Ishikawa (cell line): ENCODE data around the gene B4GALNT1.
A peak's percentile ranks its signal among the peaks of the same experiment; 100 is the strongest.

ENCODE experiments used
- CEBPB ChIP-seq: IDR thresholded peaks from 2 replicates; pipeline ENCODE4 v1.6.1; 2012
- CREB1 ChIP-seq: IDR thresholded peaks from 2 replicates; pipeline ENCODE4 v1.6.1; 2012; ENCODE audit warnings: low read depth
- EGR1 ChIP-seq: IDR thresholded peaks from 2 replicates; pipeline ENCODE4 v1.6.1; 2012
- EP300 ChIP-seq: IDR thresholded peaks from 2 replicates; pipeline ENCODE4 v1.6.1; 2012; ENCODE audit warnings: borderline replicate concordance
- FOXM1 ChIP-seq: IDR thresholded peaks from 2 replicates; pipeline ENCODE4 v1.6.1; 2012; ENCODE audit warnings: low read depth, borderline replicate concordance
- MAX ChIP-seq: IDR thresholded peaks from 2 replicates; pipeline ENCODE4 v1.6.1; 2012
- NFIC ChIP-seq: IDR thresholded peaks from 2 replicates; pipeline ENCODE4 v1.6.1; 2012
- RAD21 ChIP-seq: IDR thresholded peaks from 2 replicates; pipeline ENCODE4 v1.6.1; 2012; ENCODE audit warnings: low read depth
- REST ChIP-seq: IDR thresholded peaks from 2 replicates; pipeline ENCODE4 v1.6.1; 2012; ENCODE audit warnings: low read depth, mild to moderate bottlenecking
- TAF1 ChIP-seq: IDR thresholded peaks from 2 replicates; pipeline ENCODE4 v1.6.1; 2012; ENCODE audit warnings: low read depth, mild to moderate bottlenecking
- TCF12 ChIP-seq: IDR thresholded peaks from 2 replicates; pipeline ENCODE4 v1.6.1; 2012; ENCODE audit warnings: low read depth
- TEAD4 ChIP-seq: IDR thresholded peaks from 2 replicates; pipeline ENCODE4 v1.6.1; 2012
- USF1 ChIP-seq: IDR thresholded peaks from 2 replicates; pipeline ENCODE4 v1.6.1; 2012
- YY1 ChIP-seq: IDR thresholded peaks from 2 replicates; pipeline ENCODE4 v1.6.1; 2012; ENCODE audit warnings: low read depth

GRCh38 chr12:57611108-57611826 is 21.7 kb downstream of the B4GALNT1 start, which contains the start of gene ARHGEF25:
- TF ChIP-seq TEAD4 (0 out of 2 replicates have a peak, but pooled peaks have one; percentile 11), MAX (peak; percentile 13; the same call in 1 of the 2 replicates), REST (no peak), CREB1 (no peak), CEBPB (no peak), YY1 (no peak), EGR1 (no peak), RAD21 (no peak), TCF12 (no peak), EP300 (no peak), TAF1 (peak; percentile 60; the same call in 1 of the 2 replicates), FOXM1 (no peak), NFIC (no peak), USF1 (no peak)
